Measurements from ENCODE around the gene SIAH1.

DNA sequence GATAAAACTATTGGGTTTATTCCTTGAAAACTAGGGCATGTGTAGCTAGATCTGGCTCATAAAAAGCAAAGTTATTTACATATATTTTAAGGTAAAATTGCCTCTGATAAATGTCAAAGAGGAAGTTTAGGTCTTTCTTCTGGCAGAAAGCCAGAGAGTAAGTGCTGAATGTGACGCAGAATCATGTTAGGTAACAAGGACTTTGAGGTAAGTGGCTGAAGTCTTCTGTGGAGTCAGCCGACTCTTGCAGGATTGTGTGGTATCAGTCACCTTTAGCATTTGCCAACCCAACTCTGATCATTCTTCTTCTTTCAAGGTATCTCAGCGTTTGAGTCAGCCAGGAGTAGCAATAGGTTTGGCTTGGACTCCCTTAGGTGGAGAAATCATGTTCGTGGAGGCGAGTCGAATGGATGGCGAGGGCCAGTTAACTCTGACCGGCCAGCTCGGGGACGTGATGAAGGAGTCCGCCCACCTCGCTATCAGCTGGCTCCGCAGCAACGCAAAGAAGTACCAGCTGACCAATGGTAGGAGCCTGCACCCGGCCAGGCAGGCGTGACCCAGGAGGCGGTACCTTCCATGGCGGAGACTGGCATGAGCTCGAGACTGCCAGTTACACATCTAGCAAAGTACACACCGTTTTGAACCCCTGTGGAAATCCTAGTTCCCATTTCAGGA is 37.9 kb downstream of the SIAH1 start:
- no peak for TF ChIP-seq CTCF (IDR thresholded peaks at IDR 0.05)
- TF ChIP-seq EP300 (IDR thresholded peaks at IDR 0.05; ENCODE audit: low read depth) = no peak
- TF ChIP-seq POLR2AphosphoS5 (IDR thresholded peaks at IDR 0.05) = no peak
- TF ChIP-seq POLR2A (IDR thresholded peaks at IDR 0.05) = no peak

Data from transverse colon (tissue), 4 donors.